ENCODE results near the gene SLC2A5.

GRCh38 chr1:9035226-9035625, 34.2 kb downstream of the SLC2A5 start:
- TF ChIP-seq EP300 (IDR thresholded peaks at IDR 0.05) (no peak), POLR2A (IDR thresholded peaks at IDR 0.05) (no peak), CTCF (IDR thresholded peaks at IDR 0.05) (no peak), POLR2AphosphoS5 (IDR thresholded peaks at IDR 0.05) (no peak)
